Measurements from ENCODE around the gene TBC1D16.
"Not testable (repeated sequence)": the region's sequence is repeated elsewhere in the genome, so short reads cannot be mapped to it uniquely, and the experiment has no call there.

The TBC1D16 gene

GRCh38 chr17:80002070-80002641 lies 33.5 kb downstream of the TBC1D16 start:
- DNase-seq: no peak

GRCh38 chr17:80000981-80001775 lies 34.5 kb downstream of the TBC1D16 start:
- no peak for DNase-seq

- DNase-seq: no peak
Observed at GRCh38 chr17:80000136-80000535, 35.5 kb downstream of the TBC1D16 start.

- peak; percentile 88 for DNase-seq
Observed at GRCh38 chr17:79997011-79997660, 38.5 kb downstream of the TBC1D16 start.

- no peak for DNase-seq
Observed at GRCh38 chr17:79996291-79996690, 39.4 kb downstream of the TBC1D16 start.

- no peak for DNase-seq
Observed at GRCh38 chr17:79995696-79996095, 40.0 kb downstream of the TBC1D16 start.

GRCh38 chr17:79994602-79995001 lies 41.1 kb downstream of the TBC1D16 start:
- DNase-seq: no peak

GRCh38 chr17:79994228-79994569 lies 41.5 kb downstream of the TBC1D16 start:
- DNase-seq: not testable (repeated sequence)

GRCh38 chr17:79993390-79994227 lies 42.1 kb downstream of the TBC1D16 start:
- peak; percentile 84 for DNase-seq

- DNase-seq: no peak
Observed at GRCh38 chr17:79992649-79993389, 42.9 kb downstream of the TBC1D16 start.

- no peak for DNase-seq
Observed at GRCh38 chr17:79991924-79992648, 43.6 kb downstream of the TBC1D16 start.

GRCh38 chr17:79991140-79991923 lies 44.3 kb downstream of the TBC1D16 start:
- DNase-seq: peak; percentile 63

- no peak for DNase-seq
Observed at GRCh38 chr17:79990704-79991103, 45.0 kb downstream of the TBC1D16 start.

GRCh38 chr17:79990051-79990592 lies 45.5 kb downstream of the TBC1D16 start:
- no peak for DNase-seq

GRCh38 chr17:79989106-79989835 lies 46.4 kb downstream of the TBC1D16 start:
- no peak for DNase-seq

GRCh38 chr17:79988185-79988971 lies 47.3 kb downstream of the TBC1D16 start:
- DNase-seq: no peak

- DNase-seq: no peak
Observed at GRCh38 chr17:79987935-79988184, 47.8 kb downstream of the TBC1D16 start.

- DNase-seq: no peak
Observed at GRCh38 chr17:79987187-79987934, 48.3 kb downstream of the TBC1D16 start.

Measured in suppressor macrophage treated with lipopolysaccharide for 4 hours (primary cell).